Jurkat, Clone E6-1 (cell line): ENCODE results near the gene CD58.
A peak's percentile ranks its signal among the peaks of the same experiment; 100 is the strongest.
"Not testable (repeated sequence)": the region's sequence is repeated elsewhere in the genome, so short reads cannot be mapped to it uniquely, and the experiment has no call there.

Source experiments
- DNase-seq: peaks from one replicate; pipeline ENCODE4 v3.0.0-alpha.2; 2011; ENCODE audit warnings: low read depth, low spot score
- H3K4me3 ChIP-seq: 2 replicates; pipeline ENCODE4 v1.5.1; 2011; ENCODE audit warnings: mild to moderate bottlenecking, low read length, control low read depth, moderate library complexity

Gene CD58

DNA sequence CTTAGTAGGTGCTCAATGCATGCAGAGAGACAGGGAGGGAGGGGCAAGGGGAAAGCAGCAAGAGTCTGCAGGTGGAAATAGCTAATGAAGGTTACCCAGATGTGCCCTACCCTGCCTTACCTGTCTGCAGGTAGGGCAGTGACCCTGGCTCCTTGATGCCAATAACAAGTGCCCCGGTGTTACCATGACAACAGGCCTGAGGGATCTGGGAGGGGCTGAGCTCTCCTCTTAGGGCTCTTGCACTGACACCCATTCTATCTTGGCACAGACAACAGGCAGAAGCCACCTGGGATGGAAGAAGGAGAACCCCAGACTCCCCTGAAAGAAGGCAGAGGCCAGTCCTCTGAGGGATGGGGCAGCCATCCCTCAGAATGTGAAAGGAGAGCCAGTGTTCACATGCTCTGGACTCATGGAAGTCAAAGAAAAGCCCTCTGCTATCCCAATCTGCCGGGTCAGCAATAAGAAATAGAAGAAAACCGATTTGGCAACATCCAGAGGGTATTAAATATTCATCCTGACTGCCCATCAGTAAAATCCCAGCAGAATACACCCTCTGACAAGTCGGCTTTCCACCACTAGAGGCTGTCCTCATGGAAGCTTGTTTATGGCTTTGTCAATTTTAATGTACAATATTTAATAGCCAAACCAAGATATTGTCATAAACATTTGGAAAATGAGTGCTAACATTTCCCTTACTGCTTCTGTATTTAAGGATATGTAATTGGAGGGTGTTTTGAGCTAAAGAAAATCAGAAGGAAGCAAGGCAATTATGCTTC is 24.4 kb upstream of the CD58 start:
- H3K4me3 ChIP-seq, result not testable (repeated sequence)

GRCh38 chr1:116593977-116594376 is 23.2 kb upstream of the CD58 start:
- not testable (repeated sequence) for DNase-seq, H3K4me3 ChIP-seq

More for the DNA sequence above, 24.4 kb upstream of the CD58 start:
- DNase-seq, result not testable (repeated sequence)

GRCh38 chr1:116593401-116593800 is 22.6 kb upstream of the CD58 start:
- DNase-seq, H3K4me3 ChIP-seq: not testable (repeated sequence)

- not testable (repeated sequence) for DNase-seq, H3K4me3 ChIP-seq
These were observed 21.3 kb upstream of the CD58 start for GRCh38 chr1:116591951-116592605.

DNA sequence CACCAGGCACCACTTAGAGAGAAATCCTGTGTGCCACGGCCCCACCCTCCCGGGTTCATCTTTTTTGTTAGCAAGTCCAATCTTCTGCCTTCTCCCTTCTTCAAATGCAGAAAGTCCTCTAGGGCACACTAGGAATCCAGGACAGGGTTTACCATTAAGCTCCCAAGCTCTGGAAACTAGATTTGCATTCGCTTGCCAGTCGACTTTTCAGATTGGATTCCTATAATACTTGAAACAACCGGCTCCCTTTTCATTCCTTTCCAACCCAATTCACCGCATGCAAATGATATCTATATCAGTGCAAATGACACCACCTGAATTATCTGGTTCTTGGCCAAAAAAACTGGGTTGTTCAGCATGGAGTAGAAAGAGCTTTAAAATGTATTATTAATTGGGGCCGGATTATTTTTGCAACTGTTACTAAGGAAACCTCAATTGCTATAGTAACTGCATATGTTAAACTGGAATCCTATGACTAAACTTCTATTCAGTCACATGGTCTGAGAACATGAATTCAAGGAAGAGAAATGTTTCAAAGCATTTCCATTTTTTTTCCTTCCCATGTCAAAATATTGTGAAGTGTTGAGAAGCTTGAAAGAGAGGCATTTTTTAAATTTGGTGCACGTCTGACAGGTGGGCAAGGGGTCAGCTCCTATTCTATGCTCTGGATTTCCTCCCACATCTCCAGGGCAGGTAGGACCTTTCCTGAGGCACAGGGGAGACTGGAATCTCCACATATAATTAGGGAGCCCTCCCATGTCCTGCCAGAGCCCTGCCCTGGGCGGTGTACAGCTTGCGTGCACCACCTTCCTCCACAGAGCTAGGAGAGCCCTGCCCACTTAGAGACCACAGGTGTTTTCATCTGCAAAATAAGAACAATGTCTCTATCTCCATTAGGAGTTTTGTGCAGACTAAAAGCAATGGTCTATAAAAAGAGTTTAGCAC is 20.5 kb upstream of the CD58 start:
- DNase-seq, H3K4me3 ChIP-seq: not testable (repeated sequence)

DNA sequence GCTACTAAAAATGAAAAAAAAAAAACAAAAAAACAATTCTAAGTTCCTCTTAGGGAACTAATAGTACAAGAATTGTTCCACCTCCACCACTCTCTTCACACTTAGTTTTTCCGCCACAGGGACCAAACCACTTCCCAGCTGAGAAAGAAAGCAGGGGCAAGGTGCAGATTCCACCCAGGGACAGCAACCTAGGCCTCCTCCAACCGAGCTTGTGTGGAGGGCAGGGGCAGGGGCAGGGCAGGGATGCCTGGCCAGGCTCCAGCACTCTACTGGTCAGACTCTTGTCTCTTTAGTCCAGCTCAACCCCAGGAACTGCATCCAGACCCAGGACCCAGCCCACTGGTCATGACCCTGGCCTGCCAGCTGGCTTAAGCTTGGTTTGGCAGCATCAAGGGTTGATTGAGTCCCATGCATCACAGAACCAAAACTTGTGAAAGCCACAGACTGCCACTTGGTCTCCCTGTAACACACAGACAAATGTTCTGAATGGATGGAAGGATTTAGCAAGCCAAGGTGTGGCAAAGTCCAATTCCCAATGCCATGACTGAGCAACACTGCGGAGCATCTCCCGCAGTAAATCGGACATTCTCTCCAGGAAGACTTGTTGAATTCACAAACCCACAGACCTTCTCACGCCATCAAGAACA is 19.7 kb upstream of the CD58 start:
- H3K4me3 ChIP-seq, DNase-seq: not testable (repeated sequence)

- H3K4me3 ChIP-seq, DNase-seq: not testable (repeated sequence)
These were observed 18.4 kb upstream of the CD58 start for GRCh38 chr1:116589101-116589735.

DNA sequence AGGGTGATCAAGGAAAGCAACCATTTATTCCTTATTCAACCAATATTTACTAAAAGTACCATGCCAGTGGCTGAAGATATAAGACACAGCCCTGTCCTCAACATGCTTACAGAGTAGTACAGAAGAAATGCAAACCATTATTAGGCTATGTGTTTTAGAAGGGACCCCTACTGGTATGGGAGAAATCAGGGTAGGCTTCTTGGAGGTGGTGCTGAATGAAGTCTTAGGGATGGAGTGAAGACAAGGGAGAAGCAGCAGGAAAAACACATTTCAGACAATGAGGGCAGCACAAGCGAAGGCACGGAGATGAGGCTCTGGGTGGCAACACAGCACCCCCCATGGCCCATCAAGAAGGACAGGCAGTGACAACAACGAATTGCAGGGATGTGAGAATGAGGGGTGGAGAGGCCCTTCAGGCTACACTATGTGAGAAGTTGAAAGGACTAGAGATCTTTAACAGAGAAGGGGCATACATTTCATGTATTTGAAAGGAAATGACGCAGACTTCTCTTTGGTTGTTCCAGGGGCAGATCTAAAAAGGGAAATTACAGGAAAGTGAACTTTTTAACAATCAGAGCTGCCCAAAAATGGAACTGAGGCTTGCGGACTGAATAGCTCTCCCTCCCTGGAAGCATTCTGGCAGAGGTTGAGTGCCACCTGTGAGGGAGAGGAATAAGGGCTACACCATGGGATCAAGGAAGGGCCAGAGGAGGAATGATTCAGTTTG is 16.8 kb upstream of the CD58 start:
- H3K4me3 ChIP-seq, result no peak overlapping the region
- no peak for DNase-seq

DNA sequence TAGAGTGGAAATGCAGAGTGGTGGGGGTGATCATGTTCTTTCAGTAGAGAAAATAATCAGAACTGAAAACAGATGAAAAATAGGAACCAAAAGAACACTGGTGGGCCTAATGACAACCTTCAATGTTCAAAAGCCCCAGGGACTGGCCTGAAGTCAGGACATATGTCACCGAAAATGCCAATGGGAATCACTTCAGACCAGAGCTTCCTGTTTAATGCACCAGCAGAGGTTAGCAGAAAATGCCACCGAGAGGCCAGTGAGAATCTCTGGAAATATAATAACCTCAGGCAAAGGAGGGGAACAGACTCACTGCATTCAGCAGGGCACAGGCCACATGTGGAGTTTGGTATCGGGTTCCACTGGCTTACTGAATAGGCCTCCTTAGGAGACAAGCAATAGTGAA is 15.9 kb upstream of the CD58 start:
- DNase-seq, result no peak
- H3K4me3 ChIP-seq, result no peak overlapping the region

DNA sequence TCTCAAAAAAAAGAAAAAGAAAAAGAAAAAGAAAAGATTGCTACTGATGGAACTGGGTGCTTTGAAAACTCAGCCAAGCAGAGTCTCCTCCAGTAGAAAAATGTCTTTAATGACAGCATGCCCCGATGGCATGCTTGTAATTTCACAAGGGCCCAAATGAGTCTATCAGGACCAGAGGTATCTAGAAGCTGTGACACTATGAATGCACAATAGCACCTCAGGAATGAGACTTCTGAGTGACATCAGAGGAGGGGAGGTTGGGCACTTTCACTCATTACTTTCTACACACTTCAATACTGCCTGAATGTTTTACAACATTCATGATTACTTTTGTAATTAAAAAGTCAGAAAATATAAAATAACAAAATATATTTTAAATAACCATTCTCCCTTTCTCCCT is 15.1 kb upstream of the CD58 start:
- no peak overlapping the region for H3K4me3 ChIP-seq
- no peak for DNase-seq

GRCh38 chr1:116581323-116581885 is 10.6 kb upstream of the CD58 start:
- no peak for DNase-seq
- no peak overlapping the region for H3K4me3 ChIP-seq

- no peak overlapping the region for H3K4me3 ChIP-seq
- DNase-seq, result peak; percentile 80
These were observed 9.9 kb upstream of the CD58 start for GRCh38 chr1:116580446-116581322.

DNA sequence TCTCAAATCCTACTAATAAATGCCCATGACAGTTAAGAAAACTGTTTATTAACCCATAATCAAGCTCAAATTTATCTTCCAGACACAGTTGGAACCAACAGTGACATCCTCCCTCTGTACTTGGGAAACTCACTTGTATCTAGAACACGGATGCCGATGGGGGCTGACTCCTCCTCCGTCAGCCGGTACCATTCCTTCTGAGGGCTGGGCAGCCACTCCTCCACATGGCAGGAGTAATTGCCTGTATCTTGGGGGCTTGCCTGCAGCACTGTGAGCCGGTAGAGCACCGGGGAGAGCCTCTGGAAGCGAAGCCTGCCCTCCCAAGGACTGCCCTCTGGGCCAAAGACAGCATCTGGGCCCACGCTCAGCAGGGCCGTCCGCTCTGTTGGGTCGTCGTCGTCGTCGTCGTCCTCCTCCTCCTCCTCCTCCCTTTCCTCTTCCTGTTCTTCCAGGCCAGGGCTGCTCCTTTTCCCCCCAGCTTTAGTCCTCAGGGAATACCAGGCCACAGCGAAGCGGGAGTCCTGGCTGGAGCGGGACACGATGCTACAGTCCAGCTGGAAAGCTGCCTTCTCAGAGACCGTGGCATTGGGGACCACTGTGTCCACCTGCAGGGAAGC is 8.5 kb upstream of the CD58 start:
- no peak for DNase-seq

DNA sequence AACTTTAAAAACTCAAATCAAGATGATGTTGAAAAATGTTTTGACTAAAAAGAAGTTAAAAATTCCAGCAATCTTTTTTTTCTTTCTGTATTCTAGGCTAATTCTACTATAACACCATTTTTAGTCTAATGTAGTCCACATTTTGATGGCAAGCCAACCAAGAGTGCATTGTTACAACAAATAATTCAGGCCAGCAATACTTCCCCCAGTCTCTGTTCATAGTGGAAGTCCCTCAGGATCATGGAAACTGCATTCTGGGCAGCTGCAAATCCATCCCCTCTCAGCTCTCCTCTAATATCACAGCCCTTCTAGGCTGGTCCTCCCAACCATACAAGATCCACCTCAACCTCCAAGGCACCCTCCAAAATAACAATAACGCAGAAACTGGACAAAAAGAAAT is 7.8 kb upstream of the CD58 start:
- H3K4me3 ChIP-seq, result no peak overlapping the region
- DNase-seq, result no peak

More for the DNA sequence above, 8.5 kb upstream of the CD58 start:
- H3K4me3 ChIP-seq, result no peak overlapping the region

DNA sequence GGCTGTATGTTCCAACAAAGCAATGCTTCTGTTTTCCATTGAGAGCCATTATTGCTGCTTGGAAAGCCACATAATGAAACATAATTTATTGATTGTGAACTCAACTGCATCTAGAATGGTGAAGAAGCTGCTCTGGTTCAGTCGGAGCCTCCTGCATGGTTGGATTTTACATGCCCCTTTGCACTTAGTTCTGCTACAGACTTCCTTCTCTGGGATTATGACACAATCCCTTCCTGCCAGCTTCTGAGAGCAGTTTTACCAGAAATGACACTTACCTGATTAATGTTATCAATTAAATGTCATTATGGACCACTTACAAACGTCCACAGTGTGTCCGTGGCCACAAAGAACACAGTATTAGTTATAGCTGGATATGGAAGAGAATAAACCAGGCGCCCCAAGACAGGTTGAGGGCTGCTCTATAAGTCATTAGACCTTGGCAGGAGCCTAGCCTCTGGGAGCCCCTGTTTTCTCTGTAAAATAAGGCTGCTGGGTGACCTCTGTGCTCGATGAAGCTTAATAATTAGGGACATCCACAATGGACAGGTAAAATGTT is 7.0 kb upstream of the CD58 start:
- no peak overlapping the region for H3K4me3 ChIP-seq
- DNase-seq, result no peak
